ENCODE measurements around the gene SNX8.

SNX8 gene

GRCh38 chr7:2217206-2217605 lies 97.0 kb downstream of the SNX8 start:
- no peak for DNase-seq (ENCODE audit: low read depth, low spot score)
- H3K4me3 ChIP-seq (ENCODE audit: low read depth, low read length): no peak overlapping the region
- in situ Hi-C loops (cut with HindIII; ENCODE audit: low sequenced_read_pairs): no loop called here
- TF ChIP-seq, protein P1, sequence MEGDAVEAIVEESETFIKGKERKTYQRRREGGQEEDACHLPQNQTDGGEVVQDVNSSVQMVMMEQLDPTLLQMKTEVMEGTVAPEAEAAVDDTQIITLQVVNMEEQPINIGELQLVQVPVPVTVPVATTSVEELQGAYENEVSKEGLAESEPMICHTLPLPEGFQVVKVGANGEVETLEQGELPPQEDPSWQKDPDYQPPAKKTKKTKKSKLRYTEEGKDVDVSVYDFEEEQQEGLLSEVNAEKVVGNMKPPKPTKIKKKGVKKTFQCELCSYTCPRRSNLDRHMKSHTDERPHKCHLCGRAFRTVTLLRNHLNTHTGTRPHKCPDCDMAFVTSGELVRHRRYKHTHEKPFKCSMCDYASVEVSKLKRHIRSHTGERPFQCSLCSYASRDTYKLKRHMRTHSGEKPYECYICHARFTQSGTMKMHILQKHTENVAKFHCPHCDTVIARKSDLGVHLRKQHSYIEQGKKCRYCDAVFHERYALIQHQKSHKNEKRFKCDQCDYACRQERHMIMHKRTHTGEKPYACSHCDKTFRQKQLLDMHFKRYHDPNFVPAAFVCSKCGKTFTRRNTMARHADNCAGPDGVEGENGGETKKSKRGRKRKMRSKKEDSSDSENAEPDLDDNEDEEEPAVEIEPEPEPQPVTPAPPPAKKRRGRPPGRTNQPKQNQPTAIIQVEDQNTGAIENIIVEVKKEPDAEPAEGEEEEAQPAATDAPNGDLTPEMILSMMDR (IDR thresholded peaks at IDR 0.05; ENCODE audit: low read depth, low read length): no peak

DNA sequence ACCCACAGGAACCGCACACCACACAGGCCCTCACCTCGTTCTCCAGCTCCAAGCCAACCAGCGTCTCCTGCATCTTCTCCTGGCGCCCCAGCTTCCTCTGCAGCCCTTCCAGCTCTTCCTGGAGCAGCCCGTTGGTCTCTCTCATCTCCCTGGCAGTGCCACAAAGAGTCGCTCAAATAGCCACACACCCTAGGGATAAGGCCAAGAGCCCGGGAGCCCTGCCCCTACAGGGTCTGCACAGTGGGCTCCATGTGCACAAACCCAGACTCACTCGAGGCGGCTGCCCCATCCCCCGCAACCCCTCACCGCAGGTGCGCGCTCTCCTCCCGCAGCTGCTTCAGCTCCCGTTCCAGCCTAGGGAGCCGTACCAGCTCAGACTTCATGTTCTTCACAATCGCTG lies 98.4 kb downstream of the SNX8 start:
- H3K4me3 ChIP-seq (ENCODE audit: low read depth, low read length): no peak overlapping the region
- TF ChIP-seq, protein P1 (IDR thresholded peaks at IDR 0.05; ENCODE audit: low read depth, low read length): no peak
- DNase-seq (ENCODE audit: low read depth, low spot score): no peak
- in situ Hi-C loops (cut with HindIII; ENCODE audit: low sequenced_read_pairs): no loop called here

- TF ChIP-seq, protein P1 (IDR thresholded peaks at IDR 0.05; ENCODE audit: low read depth, low read length): no peak
- in situ Hi-C loops (cut with HindIII; ENCODE audit: low sequenced_read_pairs): no loop called here
- no peak overlapping the region for H3K4me3 ChIP-seq (ENCODE audit: low read depth, low read length)
- no peak for DNase-seq (ENCODE audit: low read depth, low spot score)
Observed at GRCh38 chr7:2214636-2215035, 99.6 kb downstream of the SNX8 start.

GRCh38 chr7:2213551-2214215 lies 100.6 kb downstream of the SNX8 start:
- no peak overlapping the region for H3K4me3 ChIP-seq (ENCODE audit: low read depth, low read length)
- TF ChIP-seq, protein P1 (IDR thresholded peaks at IDR 0.05; ENCODE audit: low read depth, low read length): no peak
- in situ Hi-C loops (cut with HindIII; ENCODE audit: low sequenced_read_pairs): no loop called here
- DNase-seq (ENCODE audit: low read depth, low spot score): no peak

GRCh38 chr7:2212906-2213305 lies 101.3 kb downstream of the SNX8 start:
- DNase-seq (ENCODE audit: low read depth, low spot score): no peak
- TF ChIP-seq, protein P1 (IDR thresholded peaks at IDR 0.05; ENCODE audit: low read depth, low read length): no peak
- no peak overlapping the region for H3K4me3 ChIP-seq (ENCODE audit: low read depth, low read length)
- in situ Hi-C loops (cut with HindIII; ENCODE audit: low sequenced_read_pairs): no loop called here

GRCh38 chr7:2211926-2212325 lies 102.3 kb downstream of the SNX8 start:
- DNase-seq (ENCODE audit: low read depth, low spot score): no peak
- H3K4me3 ChIP-seq (ENCODE audit: low read depth, low read length): no peak overlapping the region
- in situ Hi-C loops (cut with HindIII; ENCODE audit: low sequenced_read_pairs): no loop called here
- TF ChIP-seq, protein P1 (IDR thresholded peaks at IDR 0.05; ENCODE audit: low read depth, low read length): no peak

All from astrocyte of the spinal cord (primary cell).